GM18873 (cell line): ENCODE measurements around the gene RAB44.
A peak's percentile ranks its signal among the peaks of the same experiment; 100 is the strongest.

Source experiments
- ATAC-seq: cut with Tn5 transposase; IDR thresholded peaks from one replicate; pipeline ENCODE4 v1.9.1; 2021; ENCODE audit warnings: mild to moderate bottlenecking, moderate library complexity, moderate number of reproducible peaks; ENCODE audit not compliant: unreplicated experiment, low FRiP score

Gene RAB44

GRCh38 chr6:36666826-36667591 lies 30.6 kb upstream of the RAB44 start:
- ATAC-seq, result peak; percentile 70

DNA sequence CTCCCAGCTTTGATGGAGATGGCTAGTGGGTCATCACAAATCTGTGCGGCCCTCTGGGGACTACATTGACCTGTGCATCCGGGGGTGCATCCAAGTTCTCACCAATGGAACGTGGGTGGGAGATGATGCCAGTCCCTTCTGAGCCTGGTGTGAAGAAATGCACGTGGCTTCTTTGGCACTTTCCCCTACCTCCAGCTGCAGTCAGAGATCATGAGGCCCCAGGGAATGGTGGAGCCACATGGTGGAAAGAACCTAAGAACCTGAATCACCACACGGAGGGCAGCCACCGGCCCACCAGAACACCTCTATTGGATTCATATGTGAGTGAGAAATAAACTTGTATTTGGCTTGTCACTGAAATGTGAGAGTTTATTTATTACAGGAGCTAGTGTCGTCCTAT lies 29.0 kb upstream of the RAB44 start:
- ATAC-seq, result no peak

DNA sequence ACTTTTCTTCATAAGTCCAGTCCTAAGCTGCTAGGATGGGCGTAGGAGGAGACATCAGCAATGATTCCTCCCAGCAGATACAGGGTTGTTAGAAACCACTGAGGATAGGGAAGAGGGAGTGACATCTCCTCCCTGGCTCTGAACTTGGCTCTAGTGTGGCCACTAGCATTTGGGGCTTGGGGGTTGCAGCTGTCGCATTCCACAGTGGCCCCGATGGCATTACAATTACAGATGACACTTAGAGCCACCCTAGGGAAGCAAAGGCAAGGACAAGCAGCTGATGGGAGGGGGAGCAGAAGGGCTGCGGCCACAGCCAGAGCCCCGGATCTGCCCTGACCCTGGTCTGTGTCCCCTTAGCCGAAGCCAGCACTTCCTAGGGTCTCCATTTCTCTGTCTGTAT lies 28.6 kb upstream of the RAB44 start:
- ATAC-seq, result no peak

GRCh38 chr6:36670271-36670670 lies 27.4 kb upstream of the RAB44 start:
- ATAC-seq, result no peak

- ATAC-seq, result no peak
Observed at GRCh38 chr6:36671687-36672375, 25.8 kb upstream of the RAB44 start.

GRCh38 chr6:36673882-36674281 lies 23.7 kb upstream of the RAB44 start:
- ATAC-seq, result no peak

GRCh38 chr6:36674942-36675341 lies 22.7 kb upstream of the RAB44 start:
- no peak for ATAC-seq

GRCh38 chr6:36676141-36677058 lies 21.2 kb upstream of the RAB44 start:
- ATAC-seq, result no peak

DNA sequence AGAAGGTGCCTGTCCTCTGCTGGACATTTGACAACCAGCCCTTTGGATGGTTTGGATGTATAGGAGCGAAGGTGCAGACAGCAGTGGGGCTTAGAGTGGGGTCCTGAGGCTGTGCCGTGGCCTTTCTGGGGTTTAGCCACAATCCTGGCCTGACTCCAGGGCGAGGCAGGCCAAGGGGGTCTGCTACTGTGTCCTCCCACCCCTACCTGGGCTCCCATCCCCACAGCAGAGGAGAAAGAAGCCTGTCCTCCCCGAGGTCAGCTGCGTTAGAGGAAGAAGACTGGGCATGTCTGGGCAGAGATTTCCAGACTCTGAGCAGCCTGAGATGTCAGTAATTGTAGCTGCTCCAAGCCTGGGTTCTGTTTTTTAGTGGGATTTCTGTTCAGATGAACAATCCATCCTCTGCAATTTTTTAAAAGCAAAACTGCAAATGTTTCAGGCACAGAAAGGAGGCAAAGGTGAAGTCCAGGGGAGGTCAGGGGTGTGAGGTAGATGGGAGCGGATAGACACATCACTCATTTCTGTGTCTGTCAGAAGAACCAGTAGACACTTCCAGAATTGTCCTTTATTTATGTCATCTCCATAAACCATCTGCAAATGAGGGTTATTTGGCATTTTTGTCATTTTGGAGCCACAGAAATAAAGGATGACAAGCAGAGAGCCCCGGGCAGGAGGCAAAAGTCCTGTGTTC lies 20.4 kb upstream of the RAB44 start:
- no peak for ATAC-seq

GRCh38 chr6:36677753-36678487 lies 19.7 kb upstream of the RAB44 start:
- no peak for ATAC-seq

DNA sequence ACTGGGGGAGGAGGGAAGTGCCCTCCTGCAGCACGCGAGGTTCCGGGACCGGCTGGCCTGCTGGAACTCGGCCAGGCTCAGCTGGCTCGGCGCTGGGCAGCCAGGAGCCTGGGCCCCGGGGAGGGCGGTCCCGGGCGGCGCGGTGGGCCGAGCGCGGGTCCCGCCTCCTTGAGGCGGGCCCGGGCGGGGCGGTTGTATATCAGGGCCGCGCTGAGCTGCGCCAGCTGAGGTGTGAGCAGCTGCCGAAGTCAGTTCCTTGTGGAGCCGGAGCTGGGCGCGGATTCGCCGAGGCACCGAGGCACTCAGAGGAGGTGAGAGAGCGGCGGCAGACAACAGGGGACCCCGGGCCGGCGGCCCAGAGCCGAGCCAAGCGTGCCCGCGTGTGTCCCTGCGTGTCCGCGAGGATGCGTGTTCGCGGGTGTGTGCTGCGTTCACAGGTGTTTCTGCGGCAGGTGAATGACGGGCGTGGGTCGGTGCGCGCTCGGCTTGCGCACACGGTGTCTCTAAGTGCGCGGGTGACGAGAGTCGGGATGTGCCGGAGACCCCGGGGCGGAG lies 19.1 kb upstream of the RAB44 start, which contains the start of gene CDKN1A:
TSS of gene CDKN1A (plus strand) at position 227 of the 555 bp plus-strand sequence. CDS start 5,388 bp downstream, outside the sequence.
- no peak for ATAC-seq

- no peak for ATAC-seq
Observed at GRCh38 chr6:36679043-36679833, 18.4 kb upstream of the RAB44 start.

DNA sequence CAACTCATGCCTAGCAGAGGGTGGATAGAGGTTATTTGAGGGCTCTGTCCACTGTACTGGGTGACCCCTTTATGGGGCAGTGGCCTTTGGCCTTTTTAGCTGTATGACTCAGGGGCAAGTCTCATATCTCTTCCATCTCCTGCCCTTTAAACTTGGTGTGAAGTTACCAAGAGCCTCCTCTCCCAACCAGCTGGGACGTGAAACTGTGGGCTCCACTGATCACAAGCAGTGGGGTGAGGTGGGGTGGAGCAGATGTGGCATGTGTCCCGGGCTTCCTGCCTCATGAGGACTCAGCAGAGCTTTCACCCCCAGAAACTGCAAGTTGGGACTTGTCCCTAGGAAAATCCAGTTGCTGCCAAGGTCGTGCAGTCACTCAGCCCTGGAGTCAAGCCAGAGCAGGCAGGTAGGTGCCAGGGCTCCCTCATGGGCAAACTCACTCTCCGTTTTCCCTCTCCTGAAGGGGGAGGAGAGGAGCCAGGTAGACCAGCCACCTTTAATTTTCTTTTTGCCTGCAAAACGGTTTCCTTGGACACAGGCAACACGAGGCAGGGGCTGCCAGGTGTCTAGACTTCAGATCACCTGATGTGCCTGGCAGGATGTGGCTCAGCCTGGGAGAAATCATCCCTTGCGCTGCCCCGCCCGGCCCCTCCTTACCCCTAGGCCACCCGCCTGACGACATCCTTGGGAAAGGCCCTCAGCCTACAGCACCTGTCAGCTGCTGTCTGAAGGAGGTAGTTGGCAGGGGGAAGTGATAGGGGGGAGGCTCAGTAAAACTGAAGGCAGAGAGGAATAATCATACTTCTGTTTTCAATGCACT lies 15.1 kb upstream of the RAB44 start:
- no peak for ATAC-seq

DNA sequence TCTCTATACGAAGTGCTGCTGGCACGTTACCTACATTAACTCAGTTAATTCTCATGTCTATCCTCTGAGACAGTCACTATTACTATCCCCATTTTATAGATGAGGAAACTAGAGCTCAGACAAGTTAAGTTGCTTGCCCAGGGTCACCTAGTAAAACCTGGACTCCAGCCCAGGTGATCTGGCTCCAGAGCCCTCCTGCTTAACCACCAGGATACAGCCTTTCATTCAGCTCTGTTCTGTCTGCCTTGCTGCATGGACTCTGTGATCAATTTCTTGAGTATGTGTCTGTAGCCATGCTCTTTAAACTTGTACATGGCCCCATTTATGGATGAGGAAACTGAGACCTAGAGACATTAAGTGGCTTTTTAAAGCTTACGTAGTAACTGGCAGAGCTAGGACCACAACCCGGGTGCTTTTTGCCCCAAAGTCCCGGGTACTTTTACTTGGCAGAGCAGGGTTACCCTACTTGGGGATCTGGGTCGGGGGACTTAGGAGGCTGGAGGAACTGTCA lies 14.4 kb upstream of the RAB44 start:
- ATAC-seq, result no peak

- ATAC-seq, result no peak
Observed at GRCh38 chr6:36683656-36684446, 13.8 kb upstream of the RAB44 start.

DNA sequence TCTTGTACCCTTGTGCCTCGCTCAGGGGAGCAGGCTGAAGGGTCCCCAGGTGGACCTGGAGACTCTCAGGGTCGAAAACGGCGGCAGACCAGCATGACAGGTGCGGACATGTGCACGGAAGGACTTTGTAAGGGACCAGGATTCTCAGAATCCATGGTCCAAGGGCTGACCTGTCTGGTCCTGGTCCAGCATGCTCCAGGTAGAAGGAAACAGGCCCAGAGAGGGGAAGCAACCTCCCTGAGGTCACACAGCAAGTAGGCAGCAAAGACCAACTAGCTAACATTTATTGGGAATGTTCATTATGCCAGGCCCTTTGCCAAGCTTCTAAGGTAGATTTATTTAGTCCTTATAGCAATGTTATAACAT lies 13.2 kb upstream of the RAB44 start:
- ATAC-seq, result no peak
